Spinal cord (tissue), 10 donors: Measurements from ENCODE around the gene SEMA3G. TPM values are rescaled to one million over a fixed set of nuclear protein-coding genes. Genes with fewer than 3 reads are reported as not detected.

Experiments used
- DNase-seq, 6 donors: peaks; one replicate each; pipeline versions ENCODE4 v3.0.0 to v3.0.0-alpha.2; 2013 to 2015; ENCODE audit warnings: low spot score in 6 of 6, low read depth in 4 of 6
- H3K27ac ChIP-seq: one replicate; pipeline ENCODE4 v1.5.1; 2013; ENCODE audit warnings: low read depth, low read length, control low read depth
- H3K27me3 ChIP-seq: one replicate; pipeline ENCODE4 v1.6.1; 2013; ENCODE audit warnings: low read length; ENCODE audit not compliant: control insufficient read depth, insufficient read depth
- H3K36me3 ChIP-seq: one replicate; pipeline ENCODE4 v1.6.1; 2013; ENCODE audit warnings: low read length; ENCODE audit not compliant: control insufficient read depth, insufficient read depth
- H3K4me1 ChIP-seq: one replicate; pipeline ENCODE4 v1.6.1; 2013; ENCODE audit warnings: low read length; ENCODE audit not compliant: control insufficient read depth, insufficient read depth
- H3K4me3 ChIP-seq: one replicate; pipeline ENCODE4 v1.5.1; 2013; ENCODE audit warnings: low read depth, low read length, control low read depth
- H3K9me3 ChIP-seq: one replicate; pipeline ENCODE4 v1.6.1; 2013; ENCODE audit warnings: low read length; ENCODE audit not compliant: control insufficient read depth, insufficient read depth
- WGBS: methylation state at CpG from one replicate; pipeline ENCODE4 v1.1.5; 2013; ENCODE audit warnings: missing lambda C conversion rate; ENCODE audit not compliant: insufficient coverage; 5-methylcytosine and 5-hydroxymethylcytosine counted together
- polyA plus RNA-seq, 2 donors: library from polyadenylated mRNA; unstranded; fragments of 120-200 nt; gene quantifications; one replicate each; pipeline ENCODE4 v1.2.1, GENCODE V29; 2013; ENCODE audit not compliant: insufficient read length in 2 of 2
- total RNA-seq, 2 donors: library from RNA; depleted of rRNA in 1 of 2; stranded (reverse); fragments of 120-200 nt in 1 of 2; fragments of >200 nt in 1 of 2; gene quantifications; one replicate each; pipeline versions ENCODE4 v1.2.3 to v1.2.4, GENCODE V29; 2013 to 2014
- donor health status: healthy.

Gene SEMA3G
- total and polyA plus RNA-seq, 4 donors = 6.3 to 26.6 (median 18.9) TPM

- Histone ChIP-seq H3K27ac (no peak overlapping the region), H3K27me3 (no peaks in the 10 kb centered on the region), H3K4me1 (peaks cover 16% of the 10 kb centered on the region), H3K9me3 (no peaks in the 10 kb centered on the region), H3K36me3 (peaks cover 93% of the 10 kb centered on the region), H3K4me3 (no peak overlapping the region)
- DNase-seq = no peak
- 92% methylated on average over 10 of the region's 10 CpGs for WGBS
Measured at GRCh38 chr3:52404391-52404790, 40.5 kb downstream of the SEMA3G start.

DNA sequence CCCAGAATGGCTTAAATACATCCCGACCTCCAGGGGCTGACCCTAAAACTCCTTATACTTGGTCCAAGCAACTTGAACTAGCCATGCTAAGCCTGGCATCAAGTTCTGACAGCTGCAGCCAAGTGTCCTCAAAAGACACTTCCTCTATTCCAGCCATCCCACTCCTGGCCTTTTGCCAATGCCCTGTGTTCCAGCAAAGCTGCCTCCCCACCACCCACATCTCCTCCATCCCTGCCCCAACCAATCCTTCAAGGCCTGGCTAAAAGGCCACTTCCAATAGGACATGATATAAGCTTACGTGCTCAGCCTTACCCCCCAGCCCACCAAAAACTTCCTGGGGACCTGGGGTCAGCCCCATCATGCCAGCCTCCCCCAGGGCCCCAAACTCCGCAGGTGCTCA, 40.9 kb downstream of the SEMA3G start:
- H3K9me3 ChIP-seq = no peaks in the 10 kb centered on the region
- H3K4me1 ChIP-seq = peaks cover 12% of the 10 kb centered on the region
- H3K36me3 ChIP-seq = peaks cover 96% of the 10 kb centered on the region
- no peak for DNase-seq
- no peak overlapping the region for H3K27ac ChIP-seq
- H3K27me3 ChIP-seq = no peaks in the 10 kb centered on the region
- H3K4me3 ChIP-seq = no peak overlapping the region
- WGBS = 98% methylated on average over 3 of the region's 3 CpGs

GRCh38 chr3:52403271-52403841, 41.5 kb downstream of the SEMA3G start:
- Histone ChIP-seq H3K27ac (no peak overlapping the region), H3K27me3 (no peaks in the 10 kb centered on the region), H3K4me1 (peaks cover 6% of the 10 kb centered on the region), H3K9me3 (no peaks in the 10 kb centered on the region), H3K36me3 (peaks cover 94% of the 10 kb centered on the region), H3K4me3 (no peak overlapping the region)
- WGBS = 96% methylated on average over 19 of the region's 19 CpGs
- DNase-seq = no peak

DNA sequence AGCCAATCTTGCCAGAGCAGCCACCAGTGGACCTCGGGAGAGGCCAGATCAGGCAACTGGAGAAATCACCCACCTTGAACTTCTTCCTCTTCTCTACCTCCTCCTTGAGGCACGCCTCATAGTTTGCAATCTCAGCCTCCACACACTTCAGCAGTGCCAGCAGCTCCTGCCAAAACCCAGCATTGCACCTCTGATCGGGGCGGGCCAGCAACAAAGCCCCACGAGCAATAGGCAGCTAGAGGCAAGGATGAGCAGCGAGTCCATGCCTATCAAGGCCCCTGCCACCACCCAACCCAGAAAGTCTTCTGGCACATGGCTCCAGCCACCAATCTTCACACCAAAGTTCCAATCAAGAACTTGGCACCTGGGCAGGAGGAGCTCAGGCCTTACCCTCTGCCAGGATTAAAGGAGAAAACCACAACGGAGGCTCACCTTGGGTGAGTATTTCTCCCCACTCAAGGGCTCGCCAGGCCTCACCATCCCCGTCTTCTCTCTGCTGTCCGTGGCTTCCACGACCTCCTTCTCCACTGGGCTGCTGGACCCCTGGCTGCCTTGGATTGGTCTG, 42.1 kb downstream of the SEMA3G start:
- no peak for DNase-seq
- no peak overlapping the region for H3K27ac ChIP-seq
- peaks cover 89% of the 10 kb centered on the region for H3K36me3 ChIP-seq
- 99% methylated on average over 11 of the region's 11 CpGs for WGBS
- no peak overlapping the region for H3K4me3 ChIP-seq
- no peaks in the 10 kb centered on the region for H3K9me3 ChIP-seq
- no peaks in the 10 kb centered on the region for H3K27me3 ChIP-seq
- H3K4me1 ChIP-seq = peaks cover 2% of the 10 kb centered on the region

DNA sequence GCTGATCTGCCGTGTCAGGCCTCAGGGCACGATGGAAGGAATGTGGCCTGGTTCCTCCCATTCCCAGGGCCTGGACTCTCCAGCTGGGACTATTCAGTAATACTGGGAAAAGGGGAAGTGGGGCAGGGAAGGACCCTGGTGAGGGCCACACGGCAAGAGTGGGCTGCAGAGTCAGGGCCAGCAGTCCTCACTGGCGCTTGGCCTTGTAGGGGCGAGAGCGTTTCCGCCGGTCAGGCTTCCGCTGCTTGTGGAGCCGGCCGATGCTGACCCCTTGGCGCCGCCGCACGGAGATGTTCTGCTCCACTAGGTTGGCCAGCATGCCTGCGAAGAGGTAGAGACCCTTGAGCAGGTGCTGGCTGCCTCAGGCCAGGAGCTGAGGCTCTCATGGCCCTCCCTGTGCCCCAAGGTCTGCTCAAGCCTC, 42.8 kb downstream of the SEMA3G start:
- DNase-seq = no peak
- Histone ChIP-seq H3K27me3 (no peaks in the 10 kb centered on the region), H3K27ac (no peak overlapping the region), H3K4me1 (no peaks in the 10 kb centered on the region), H3K36me3 (peaks cover 84% of the 10 kb centered on the region), H3K9me3 (no peaks in the 10 kb centered on the region), H3K4me3 (no peak overlapping the region)
- WGBS = 96% methylated on average over 16 of the region's 16 CpGs

DNA sequence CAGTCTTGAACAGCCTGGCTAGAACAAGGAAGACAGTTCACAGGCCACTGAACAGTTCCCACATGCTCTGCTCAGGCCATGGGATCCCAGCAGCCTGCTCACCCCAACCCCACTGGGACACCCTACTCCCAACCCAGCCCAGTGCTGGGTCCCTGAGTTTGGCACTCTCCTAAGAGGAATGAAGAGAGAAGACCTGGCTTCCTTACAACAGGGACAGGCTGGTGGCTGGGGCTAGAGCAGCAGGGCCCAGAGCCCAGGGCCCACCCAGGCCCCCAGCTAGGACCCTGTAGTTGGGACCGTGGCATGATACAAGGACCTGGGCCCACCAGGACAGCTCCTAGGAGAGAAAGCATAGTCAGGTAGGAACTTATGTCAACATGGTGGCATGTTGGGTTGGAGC, 43.4 kb downstream of the SEMA3G start:
- H3K27me3 ChIP-seq = no peaks in the 10 kb centered on the region
- no peaks in the 10 kb centered on the region for H3K4me1 ChIP-seq
- H3K4me3 ChIP-seq = no peak overlapping the region
- DNase-seq = no peak
- H3K9me3 ChIP-seq = no peaks in the 10 kb centered on the region
- peaks cover 83% of the 10 kb centered on the region for H3K36me3 ChIP-seq
- H3K27ac ChIP-seq = no peak overlapping the region
- 100% methylated on average over 1 of the region's 1 CpG for WGBS

GRCh38 chr3:52401021-52401420, 43.9 kb downstream of the SEMA3G start:
- H3K27me3 ChIP-seq = no peaks in the 10 kb centered on the region
- H3K4me3 ChIP-seq = no peak overlapping the region
- DNase-seq = no peak
- H3K36me3 ChIP-seq = peaks cover 81% of the 10 kb centered on the region
- 88% methylated on average over 1 of the region's 1 CpG for WGBS
- no peaks in the 10 kb centered on the region for H3K4me1 ChIP-seq
- H3K9me3 ChIP-seq = no peaks in the 10 kb centered on the region
- H3K27ac ChIP-seq = no peak overlapping the region

- no peak for DNase-seq
- H3K27me3 ChIP-seq = no peaks in the 10 kb centered on the region
- no peaks in the 10 kb centered on the region for H3K4me1 ChIP-seq
- H3K9me3 ChIP-seq = no peaks in the 10 kb centered on the region
- H3K36me3 ChIP-seq = peaks cover 74% of the 10 kb centered on the region
- no peak overlapping the region for H3K4me3 ChIP-seq
- no peak overlapping the region for H3K27ac ChIP-seq
- WGBS = 94% methylated on average over 10 of the region's 10 CpGs
Measured at GRCh38 chr3:52400275-52400793, 44.6 kb downstream of the SEMA3G start.

- Histone ChIP-seq H3K4me3 (no peak overlapping the region), H3K4me1 (no peaks in the 10 kb centered on the region), H3K9me3 (no peaks in the 10 kb centered on the region), H3K27me3 (no peaks in the 10 kb centered on the region), H3K36me3 (peaks cover 72% of the 10 kb centered on the region), H3K27ac (no peak overlapping the region)
- DNase-seq = no peak
- 91% methylated on average over 6 of the region's 6 CpGs for WGBS
Measured at GRCh38 chr3:52399593-52399992, 45.3 kb downstream of the SEMA3G start.

- WGBS = 78% methylated on average over 4 of the region's 4 CpGs
- Histone ChIP-seq H3K9me3 (no peaks in the 10 kb centered on the region), H3K4me1 (no peaks in the 10 kb centered on the region), H3K4me3 (no peak overlapping the region), H3K27ac (no peak overlapping the region), H3K36me3 (peaks cover 72% of the 10 kb centered on the region), H3K27me3 (no peaks in the 10 kb centered on the region)
- no peak for DNase-seq
Measured at GRCh38 chr3:52399131-52399530, 45.8 kb downstream of the SEMA3G start.
